A549 (cell line): ENCODE results near the gene PRICKLE4.

Experiments
- CHD2 ChIP-seq: fragments of 150-350 bp; IDR thresholded peaks from 2 replicates; pipeline ENCODE4 v1.6.1; 2014; ENCODE audit warnings: low read length; ENCODE audit not compliant: partially characterized antibody
- EHMT2 ChIP-seq: fragments of 200-600 bp; sonication (generic); IDR thresholded peaks from 2 replicates; pipeline ENCODE4 v1.6.1; 2016; ENCODE audit warnings: antibody characterized with exemption, low read depth, mild to moderate bottlenecking, moderate library complexity
- HOXA7 ChIP-seq: fragments of 250-450 bp; sonication (Bioruptor Pico); IDR thresholded peaks from 2 replicates; pipeline ENCODE4 v1.5.0; 2020; ENCODE audit warnings: mild to moderate bottlenecking, moderate library complexity
- JUN ChIP-seq, 2 experiments: fragments of >200 bp; sonication (Bioruptor Twin); formaldehyde crosslinking; IDR thresholded peaks; 2 replicates in 1 of 2; 3 replicates in 1 of 2; pipeline ENCODE4 v1.6.1; 2016 to 2017
- MYC ChIP-seq: IDR thresholded peaks from 2 replicates; pipeline ENCODE4 v1.6.1; 2012; ENCODE audit warnings: mild to moderate bottlenecking, inconsistent platforms, low read length, improper control_type of control experiment, borderline replicate concordance
- POLR2A ChIP-seq: IDR thresholded peaks from 2 replicates; pipeline ENCODE4 v1.6.1; 2012; ENCODE audit warnings: mild to moderate bottlenecking, low read length
- TF ChIP-seq, protein P1 (sequence below): IDR thresholded peaks from 2 replicates; pipeline ENCODE4 v1.6.1; 2012
- TF ChIP-seq, protein P2 (sequence below): fragments of >200 bp; sonication (Bioruptor Twin); formaldehyde crosslinking; IDR thresholded peaks from 3 replicates; pipeline ENCODE4 v1.5.1; 2016
- TF ChIP-seq, protein P3 (sequence below): fragments of 200-600 bp; sonication (generic); IDR thresholded peaks from 2 replicates; pipeline ENCODE4 v1.6.1; 2016; ENCODE audit warnings: antibody characterized with exemption, mild to moderate bottlenecking, moderate library complexity
- TF ChIP-seq, protein P4 (sequence below): fragments of 250-450 bp; sonication (Bioruptor Pico); IDR thresholded peaks from 2 replicates; pipeline ENCODE4 v1.5.0; 2020; ENCODE audit warnings: low read depth, mild to moderate bottlenecking, moderate library complexity
- TF ChIP-seq, protein P5 (sequence below): IDR thresholded peaks from 2 replicates; pipeline ENCODE4 v1.6.1; 2012
- TF ChIP-seq, protein P6 (sequence below): fragments of 450-650 bp; IDR thresholded peaks from 2 replicates; pipeline ENCODE4 v1.6.1; 2014; ENCODE audit warnings: antibody characterized with exemption

DNA sequence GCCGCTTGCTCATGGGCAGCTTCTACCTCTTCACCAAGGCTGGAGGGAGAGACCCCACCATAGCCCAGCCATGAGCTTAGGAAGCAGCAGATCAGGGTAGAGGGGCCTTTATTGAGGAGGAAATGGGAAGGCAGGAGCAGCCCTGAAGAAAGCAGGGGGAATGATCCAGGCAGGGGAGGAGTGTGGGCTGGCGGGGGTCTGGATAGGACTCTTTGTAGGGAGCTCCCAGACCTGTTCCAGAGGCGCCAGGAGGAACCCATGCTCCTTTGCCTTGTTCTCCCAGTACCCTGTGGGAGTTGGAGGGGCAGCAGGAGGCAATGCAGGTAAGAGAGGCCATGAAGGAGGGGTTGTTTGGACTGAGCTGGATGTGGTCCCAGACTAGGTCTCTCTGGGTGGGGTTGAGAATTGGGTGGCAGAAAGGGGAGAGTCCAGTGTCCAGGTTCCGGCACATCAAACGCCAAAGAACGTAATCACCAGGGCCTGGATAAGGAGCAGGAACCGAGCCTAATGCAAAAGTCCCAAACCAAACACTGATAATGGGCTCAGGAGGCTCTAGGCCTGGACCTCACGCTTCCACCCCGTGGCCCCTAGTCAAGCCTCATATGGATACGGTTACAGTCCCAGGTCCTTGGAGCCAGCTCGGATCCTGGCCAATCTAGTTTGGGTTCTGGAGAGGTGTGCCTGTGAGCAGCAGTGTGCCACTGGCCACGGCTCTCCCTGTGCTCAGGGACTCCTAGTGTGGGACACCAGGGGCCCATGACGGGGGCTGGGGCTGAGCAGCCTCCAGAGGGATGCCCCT, 21.3 kb upstream of the PRICKLE4 start:
- TF ChIP-seq, protein P1, sequence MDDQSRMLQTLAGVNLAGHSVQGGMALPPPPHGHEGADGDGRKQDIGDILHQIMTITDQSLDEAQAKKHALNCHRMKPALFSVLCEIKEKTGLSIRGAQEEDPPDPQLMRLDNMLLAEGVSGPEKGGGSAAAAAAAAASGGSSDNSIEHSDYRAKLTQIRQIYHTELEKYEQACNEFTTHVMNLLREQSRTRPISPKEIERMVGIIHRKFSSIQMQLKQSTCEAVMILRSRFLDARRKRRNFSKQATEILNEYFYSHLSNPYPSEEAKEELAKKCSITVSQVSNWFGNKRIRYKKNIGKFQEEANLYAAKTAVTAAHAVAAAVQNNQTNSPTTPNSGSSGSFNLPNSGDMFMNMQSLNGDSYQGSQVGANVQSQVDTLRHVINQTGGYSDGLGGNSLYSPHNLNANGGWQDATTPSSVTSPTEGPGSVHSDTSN = no peak
- TF ChIP-seq POLR2A (no peak), HOXA7 (CRISPR knock-in tag) (no peak), CHD2 (no peak), JUN (IDR thresholded peaks at IDR 0.05) (no peak), EHMT2 (no peak), MYC (no peak)
- TF ChIP-seq, protein P2, sequence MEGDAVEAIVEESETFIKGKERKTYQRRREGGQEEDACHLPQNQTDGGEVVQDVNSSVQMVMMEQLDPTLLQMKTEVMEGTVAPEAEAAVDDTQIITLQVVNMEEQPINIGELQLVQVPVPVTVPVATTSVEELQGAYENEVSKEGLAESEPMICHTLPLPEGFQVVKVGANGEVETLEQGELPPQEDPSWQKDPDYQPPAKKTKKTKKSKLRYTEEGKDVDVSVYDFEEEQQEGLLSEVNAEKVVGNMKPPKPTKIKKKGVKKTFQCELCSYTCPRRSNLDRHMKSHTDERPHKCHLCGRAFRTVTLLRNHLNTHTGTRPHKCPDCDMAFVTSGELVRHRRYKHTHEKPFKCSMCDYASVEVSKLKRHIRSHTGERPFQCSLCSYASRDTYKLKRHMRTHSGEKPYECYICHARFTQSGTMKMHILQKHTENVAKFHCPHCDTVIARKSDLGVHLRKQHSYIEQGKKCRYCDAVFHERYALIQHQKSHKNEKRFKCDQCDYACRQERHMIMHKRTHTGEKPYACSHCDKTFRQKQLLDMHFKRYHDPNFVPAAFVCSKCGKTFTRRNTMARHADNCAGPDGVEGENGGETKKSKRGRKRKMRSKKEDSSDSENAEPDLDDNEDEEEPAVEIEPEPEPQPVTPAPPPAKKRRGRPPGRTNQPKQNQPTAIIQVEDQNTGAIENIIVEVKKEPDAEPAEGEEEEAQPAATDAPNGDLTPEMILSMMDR = no peak
- TF ChIP-seq, protein P3, sequence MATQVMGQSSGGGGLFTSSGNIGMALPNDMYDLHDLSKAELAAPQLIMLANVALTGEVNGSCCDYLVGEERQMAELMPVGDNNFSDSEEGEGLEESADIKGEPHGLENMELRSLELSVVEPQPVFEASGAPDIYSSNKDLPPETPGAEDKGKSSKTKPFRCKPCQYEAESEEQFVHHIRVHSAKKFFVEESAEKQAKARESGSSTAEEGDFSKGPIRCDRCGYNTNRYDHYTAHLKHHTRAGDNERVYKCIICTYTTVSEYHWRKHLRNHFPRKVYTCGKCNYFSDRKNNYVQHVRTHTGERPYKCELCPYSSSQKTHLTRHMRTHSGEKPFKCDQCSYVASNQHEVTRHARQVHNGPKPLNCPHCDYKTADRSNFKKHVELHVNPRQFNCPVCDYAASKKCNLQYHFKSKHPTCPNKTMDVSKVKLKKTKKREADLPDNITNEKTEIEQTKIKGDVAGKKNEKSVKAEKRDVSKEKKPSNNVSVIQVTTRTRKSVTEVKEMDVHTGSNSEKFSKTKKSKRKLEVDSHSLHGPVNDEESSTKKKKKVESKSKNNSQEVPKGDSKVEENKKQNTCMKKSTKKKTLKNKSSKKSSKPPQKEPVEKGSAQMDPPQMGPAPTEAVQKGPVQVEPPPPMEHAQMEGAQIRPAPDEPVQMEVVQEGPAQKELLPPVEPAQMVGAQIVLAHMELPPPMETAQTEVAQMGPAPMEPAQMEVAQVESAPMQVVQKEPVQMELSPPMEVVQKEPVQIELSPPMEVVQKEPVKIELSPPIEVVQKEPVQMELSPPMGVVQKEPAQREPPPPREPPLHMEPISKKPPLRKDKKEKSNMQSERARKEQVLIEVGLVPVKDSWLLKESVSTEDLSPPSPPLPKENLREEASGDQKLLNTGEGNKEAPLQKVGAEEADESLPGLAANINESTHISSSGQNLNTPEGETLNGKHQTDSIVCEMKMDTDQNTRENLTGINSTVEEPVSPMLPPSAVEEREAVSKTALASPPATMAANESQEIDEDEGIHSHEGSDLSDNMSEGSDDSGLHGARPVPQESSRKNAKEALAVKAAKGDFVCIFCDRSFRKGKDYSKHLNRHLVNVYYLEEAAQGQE = no peak
- TF ChIP-seq, protein P4, sequence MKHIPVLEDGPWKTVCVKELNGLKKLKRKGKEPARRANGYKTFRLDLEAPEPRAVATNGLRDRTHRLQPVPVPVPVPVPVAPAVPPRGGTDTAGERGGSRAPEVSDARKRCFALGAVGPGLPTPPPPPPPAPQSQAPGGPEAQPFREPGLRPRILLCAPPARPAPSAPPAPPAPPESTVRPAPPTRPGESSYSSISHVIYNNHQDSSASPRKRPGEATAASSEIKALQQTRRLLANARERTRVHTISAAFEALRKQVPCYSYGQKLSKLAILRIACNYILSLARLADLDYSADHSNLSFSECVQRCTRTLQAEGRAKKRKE = no peak
- TF ChIP-seq, protein P5, sequence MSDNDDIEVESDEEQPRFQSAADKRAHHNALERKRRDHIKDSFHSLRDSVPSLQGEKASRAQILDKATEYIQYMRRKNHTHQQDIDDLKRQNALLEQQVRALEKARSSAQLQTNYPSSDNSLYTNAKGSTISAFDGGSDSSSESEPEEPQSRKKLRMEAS = no peak
- TF ChIP-seq, protein P6, sequence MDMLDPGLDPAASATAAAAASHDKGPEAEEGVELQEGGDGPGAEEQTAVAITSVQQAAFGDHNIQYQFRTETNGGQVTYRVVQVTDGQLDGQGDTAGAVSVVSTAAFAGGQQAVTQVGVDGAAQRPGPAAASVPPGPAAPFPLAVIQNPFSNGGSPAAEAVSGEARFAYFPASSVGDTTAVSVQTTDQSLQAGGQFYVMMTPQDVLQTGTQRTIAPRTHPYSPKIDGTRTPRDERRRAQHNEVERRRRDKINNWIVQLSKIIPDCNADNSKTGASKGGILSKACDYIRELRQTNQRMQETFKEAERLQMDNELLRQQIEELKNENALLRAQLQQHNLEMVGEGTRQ = no peak
